Measurements from ENCODE around the gene RNFT2.

GRCh38 chr12:116818948-116819832, 81.1 kb downstream of the RNFT2 start:
- TF ChIP-seq POLR2A (IDR thresholded peaks at IDR 0.05; ENCODE audit: low read length) (peak; percentile 80), GATA1 (IDR thresholded peaks at IDR 0.05; ENCODE audit: low read depth, low read length) (no peak)

Measured in erythroblast (primary cell).